ENCODE measurements around the gene LCT. TPM values are rescaled to one million over a fixed set of nuclear protein-coding genes. Genes with fewer than 3 reads are reported as not detected.

Gene LCT
- total RNA-seq, 1 experiment from 2014 or later: 0.04 TPM

DNA sequence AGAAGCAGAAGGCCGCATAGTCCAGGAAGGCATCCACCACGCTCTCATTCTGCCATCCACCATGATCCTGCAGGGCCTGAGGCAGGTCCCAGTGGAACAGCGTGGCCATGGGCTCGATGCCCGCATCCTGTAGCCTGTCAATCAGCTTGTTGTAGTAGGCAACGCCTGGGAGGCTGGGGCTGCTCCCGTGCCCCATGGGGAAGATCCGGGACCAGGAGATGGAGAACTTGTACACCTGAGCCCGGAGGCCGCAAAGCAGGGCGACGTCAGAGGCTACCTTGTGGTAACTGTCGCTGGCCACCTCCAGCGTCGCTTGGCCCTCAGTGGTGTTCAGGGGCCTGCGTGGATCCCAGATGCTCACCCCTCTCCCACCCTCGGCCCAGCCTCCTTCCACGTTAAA, 19.5 kb downstream of the LCT start:
- Histone ChIP-seq H3K79me2 (ENCODE audit: insufficient read depth, low read length) (no peaks in the 10 kb centered on the region), H4K8ac (replicated peaks; ENCODE audit: insufficient read length, low read depth, low read length) (no peak overlapping the region), H2BK20ac (ENCODE audit: low read depth, low read length, poor library complexity, severe bottlenecking) (no peak overlapping the region), H4K91ac (ENCODE audit: insufficient read length, low read depth, low read length) (no peak overlapping the region), H2BK12ac (ENCODE audit: insufficient read length, low read depth, low read length) (no peak overlapping the region), H3K14ac (ENCODE audit: insufficient read depth, low read length) (no peak overlapping the region), H3K9me3 (ENCODE audit: control insufficient read depth, low read depth, low read length) (no peaks in the 10 kb centered on the region), H3K56ac (ENCODE audit: insufficient read length, low read depth, low read length) (no peak overlapping the region), H2BK15ac (ENCODE audit: low read depth, low read length) (no peak overlapping the region), H2BK5ac (ENCODE audit: insufficient read length, low read length) (no peak overlapping the region), H3K79me1 (ENCODE audit: insufficient read depth, low read depth, low read length, poor library complexity, severe bottlenecking) (no peaks in the 10 kb centered on the region), H3K9ac (ENCODE audit: extremely low read depth, insufficient read length, low read length) (no peak overlapping the region), H2AFZ (ENCODE audit: low read length) (no peak overlapping the region), H3K23me2 (ENCODE audit: insufficient read length, low read depth, low read length, poor library complexity, severe bottlenecking) (no peaks in the 10 kb centered on the region), H3K4me2 (ENCODE audit: insufficient read depth, insufficient read length, low read length) (no peak overlapping the region), H4K5ac (ENCODE audit: insufficient read length, low read depth, low read length) (no peak overlapping the region), H3K18ac (ENCODE audit: insufficient read length, low read depth, low read length) (no peak overlapping the region), H3K27ac (ENCODE audit: insufficient read length, low read depth, low read length) (no peak overlapping the region), H2BK120ac (ENCODE audit: low read depth, low read length, poor library complexity, severe bottlenecking) (no peak overlapping the region), H4K20me1 (ENCODE audit: control insufficient read depth, insufficient read depth, insufficient read length) (no peaks in the 10 kb centered on the region), H3T11ph (ENCODE audit: low read length) (no peak overlapping the region), H3K4ac (ENCODE audit: low read depth, low read length) (no peak overlapping the region), H3K23ac (ENCODE audit: insufficient read length, low read depth, low read length) (no peak overlapping the region), H2AK5ac (ENCODE audit: insufficient read length, low read length) (no peak overlapping the region), H3K27me3 (ENCODE audit: insufficient read depth, low read length) (no peaks in the 10 kb centered on the region), H3K4me1 (ENCODE audit: insufficient read depth, low read length) (no peaks in the 10 kb centered on the region)
- WGBS (ENCODE audit: extremely low coverage, insufficient read length, low lambda C conversion rate): no CpG with 5 or more reads among the region's 18 CpGs
- Mint-ChIP-seq H3K27me3 (ENCODE audit: low read depth) (peaks cover 2% of the 10 kb centered on the region; the same call in 1 of the 2 replicates), H3K27ac (no peak overlapping the region), H3K4me1 (no peaks in the 10 kb centered on the region), H3K9me3 (peaks cover 3% of the 10 kb centered on the region in 2 experiments; a peak in 1 of 5 replicates), H3K4me3 (no peak overlapping the region), H3K36me3 (ENCODE audit: insufficient read depth in 1 of 3, low read depth in 3 of 3) (no peaks in the 10 kb centered on the region)
- no peak for DNase-seq
- TF ChIP-seq, protein P1, sequence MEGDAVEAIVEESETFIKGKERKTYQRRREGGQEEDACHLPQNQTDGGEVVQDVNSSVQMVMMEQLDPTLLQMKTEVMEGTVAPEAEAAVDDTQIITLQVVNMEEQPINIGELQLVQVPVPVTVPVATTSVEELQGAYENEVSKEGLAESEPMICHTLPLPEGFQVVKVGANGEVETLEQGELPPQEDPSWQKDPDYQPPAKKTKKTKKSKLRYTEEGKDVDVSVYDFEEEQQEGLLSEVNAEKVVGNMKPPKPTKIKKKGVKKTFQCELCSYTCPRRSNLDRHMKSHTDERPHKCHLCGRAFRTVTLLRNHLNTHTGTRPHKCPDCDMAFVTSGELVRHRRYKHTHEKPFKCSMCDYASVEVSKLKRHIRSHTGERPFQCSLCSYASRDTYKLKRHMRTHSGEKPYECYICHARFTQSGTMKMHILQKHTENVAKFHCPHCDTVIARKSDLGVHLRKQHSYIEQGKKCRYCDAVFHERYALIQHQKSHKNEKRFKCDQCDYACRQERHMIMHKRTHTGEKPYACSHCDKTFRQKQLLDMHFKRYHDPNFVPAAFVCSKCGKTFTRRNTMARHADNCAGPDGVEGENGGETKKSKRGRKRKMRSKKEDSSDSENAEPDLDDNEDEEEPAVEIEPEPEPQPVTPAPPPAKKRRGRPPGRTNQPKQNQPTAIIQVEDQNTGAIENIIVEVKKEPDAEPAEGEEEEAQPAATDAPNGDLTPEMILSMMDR (conservative IDR thresholded peaks at IDR 0.05): no peak

Data from H9 (cell line).